Liver (tissue), 3 donors: Measurements from ENCODE around the gene PPP1R1B.

Experiments
- JUND ChIP-seq, 2 donors: IDR thresholded peaks; 2 replicates each; pipeline ENCODE4 v1.6.1; 2016; ENCODE audit warnings: antibody characterized with exemption in 2 of 2
- RXRA ChIP-seq, 2 donors: IDR thresholded peaks; 2 replicates each; pipeline ENCODE4 v1.6.1; 2017 to 2018; ENCODE audit warnings: antibody characterized with exemption in 2 of 2, mild to moderate bottlenecking in 1 of 2
- SP1 ChIP-seq: IDR thresholded peaks from 2 replicates; pipeline ENCODE4 v1.6.1; 2018; ENCODE audit warnings: antibody characterized with exemption, mild to moderate bottlenecking
- TAF1 ChIP-seq: conservative IDR thresholded peaks from 2 replicates; pipeline ENCODE4 v1.6.1; 2016; ENCODE audit warnings: antibody characterized with exemption, mild to moderate bottlenecking
- YY1 ChIP-seq: IDR thresholded peaks from 2 replicates; pipeline ENCODE4 v1.6.1; 2016; ENCODE audit warnings: antibody characterized with exemption, mild to moderate bottlenecking
- TF ChIP-seq, protein P1 (sequence below): fragments of 150-350 bp; IDR thresholded peaks from 2 replicates; pipeline ENCODE4 v1.5.1; 2017; ENCODE audit warnings: improper control_type of control experiment, low read depth, low read length; ENCODE audit not compliant: missing input control
- TF ChIP-seq, protein P2 (sequence below): IDR thresholded peaks from 2 replicates; pipeline ENCODE4 v1.6.1; 2016; ENCODE audit warnings: antibody characterized with exemption
- TF ChIP-seq, protein P3 (sequence below): IDR thresholded peaks from 2 replicates; pipeline ENCODE4 v1.6.1; 2016; ENCODE audit warnings: antibody characterized with exemption
- TF ChIP-seq, protein P4 (sequence below): IDR thresholded peaks from 2 replicates; pipeline ENCODE4 v1.6.1; 2016; ENCODE audit warnings: antibody characterized with exemption, mild to moderate bottlenecking
- TF ChIP-seq, protein P5 (sequence below): IDR thresholded peaks from 2 replicates; pipeline ENCODE4 v1.6.1; 2016; ENCODE audit warnings: antibody characterized with exemption
- donor health status: healthy.
- donor health status: healthy.

- TF ChIP-seq, protein P1, sequence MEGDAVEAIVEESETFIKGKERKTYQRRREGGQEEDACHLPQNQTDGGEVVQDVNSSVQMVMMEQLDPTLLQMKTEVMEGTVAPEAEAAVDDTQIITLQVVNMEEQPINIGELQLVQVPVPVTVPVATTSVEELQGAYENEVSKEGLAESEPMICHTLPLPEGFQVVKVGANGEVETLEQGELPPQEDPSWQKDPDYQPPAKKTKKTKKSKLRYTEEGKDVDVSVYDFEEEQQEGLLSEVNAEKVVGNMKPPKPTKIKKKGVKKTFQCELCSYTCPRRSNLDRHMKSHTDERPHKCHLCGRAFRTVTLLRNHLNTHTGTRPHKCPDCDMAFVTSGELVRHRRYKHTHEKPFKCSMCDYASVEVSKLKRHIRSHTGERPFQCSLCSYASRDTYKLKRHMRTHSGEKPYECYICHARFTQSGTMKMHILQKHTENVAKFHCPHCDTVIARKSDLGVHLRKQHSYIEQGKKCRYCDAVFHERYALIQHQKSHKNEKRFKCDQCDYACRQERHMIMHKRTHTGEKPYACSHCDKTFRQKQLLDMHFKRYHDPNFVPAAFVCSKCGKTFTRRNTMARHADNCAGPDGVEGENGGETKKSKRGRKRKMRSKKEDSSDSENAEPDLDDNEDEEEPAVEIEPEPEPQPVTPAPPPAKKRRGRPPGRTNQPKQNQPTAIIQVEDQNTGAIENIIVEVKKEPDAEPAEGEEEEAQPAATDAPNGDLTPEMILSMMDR, result no peak
- TF ChIP-seq, protein P2, sequence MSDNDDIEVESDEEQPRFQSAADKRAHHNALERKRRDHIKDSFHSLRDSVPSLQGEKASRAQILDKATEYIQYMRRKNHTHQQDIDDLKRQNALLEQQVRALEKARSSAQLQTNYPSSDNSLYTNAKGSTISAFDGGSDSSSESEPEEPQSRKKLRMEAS, result no peak
- TF ChIP-seq, protein P3, sequence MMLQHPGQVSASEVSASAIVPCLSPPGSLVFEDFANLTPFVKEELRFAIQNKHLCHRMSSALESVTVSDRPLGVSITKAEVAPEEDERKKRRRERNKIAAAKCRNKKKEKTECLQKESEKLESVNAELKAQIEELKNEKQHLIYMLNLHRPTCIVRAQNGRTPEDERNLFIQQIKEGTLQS, result no peak
- TF ChIP-seq SP1 (no peak), TAF1 (no peak), JUND (IDR thresholded peaks at IDR 0.05) (no peak), YY1 (no peak), RXRA (IDR thresholded peaks at IDR 0.05) (no peak)
- TF ChIP-seq, protein P4, sequence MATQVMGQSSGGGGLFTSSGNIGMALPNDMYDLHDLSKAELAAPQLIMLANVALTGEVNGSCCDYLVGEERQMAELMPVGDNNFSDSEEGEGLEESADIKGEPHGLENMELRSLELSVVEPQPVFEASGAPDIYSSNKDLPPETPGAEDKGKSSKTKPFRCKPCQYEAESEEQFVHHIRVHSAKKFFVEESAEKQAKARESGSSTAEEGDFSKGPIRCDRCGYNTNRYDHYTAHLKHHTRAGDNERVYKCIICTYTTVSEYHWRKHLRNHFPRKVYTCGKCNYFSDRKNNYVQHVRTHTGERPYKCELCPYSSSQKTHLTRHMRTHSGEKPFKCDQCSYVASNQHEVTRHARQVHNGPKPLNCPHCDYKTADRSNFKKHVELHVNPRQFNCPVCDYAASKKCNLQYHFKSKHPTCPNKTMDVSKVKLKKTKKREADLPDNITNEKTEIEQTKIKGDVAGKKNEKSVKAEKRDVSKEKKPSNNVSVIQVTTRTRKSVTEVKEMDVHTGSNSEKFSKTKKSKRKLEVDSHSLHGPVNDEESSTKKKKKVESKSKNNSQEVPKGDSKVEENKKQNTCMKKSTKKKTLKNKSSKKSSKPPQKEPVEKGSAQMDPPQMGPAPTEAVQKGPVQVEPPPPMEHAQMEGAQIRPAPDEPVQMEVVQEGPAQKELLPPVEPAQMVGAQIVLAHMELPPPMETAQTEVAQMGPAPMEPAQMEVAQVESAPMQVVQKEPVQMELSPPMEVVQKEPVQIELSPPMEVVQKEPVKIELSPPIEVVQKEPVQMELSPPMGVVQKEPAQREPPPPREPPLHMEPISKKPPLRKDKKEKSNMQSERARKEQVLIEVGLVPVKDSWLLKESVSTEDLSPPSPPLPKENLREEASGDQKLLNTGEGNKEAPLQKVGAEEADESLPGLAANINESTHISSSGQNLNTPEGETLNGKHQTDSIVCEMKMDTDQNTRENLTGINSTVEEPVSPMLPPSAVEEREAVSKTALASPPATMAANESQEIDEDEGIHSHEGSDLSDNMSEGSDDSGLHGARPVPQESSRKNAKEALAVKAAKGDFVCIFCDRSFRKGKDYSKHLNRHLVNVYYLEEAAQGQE, result no peak
- TF ChIP-seq, protein P5, sequence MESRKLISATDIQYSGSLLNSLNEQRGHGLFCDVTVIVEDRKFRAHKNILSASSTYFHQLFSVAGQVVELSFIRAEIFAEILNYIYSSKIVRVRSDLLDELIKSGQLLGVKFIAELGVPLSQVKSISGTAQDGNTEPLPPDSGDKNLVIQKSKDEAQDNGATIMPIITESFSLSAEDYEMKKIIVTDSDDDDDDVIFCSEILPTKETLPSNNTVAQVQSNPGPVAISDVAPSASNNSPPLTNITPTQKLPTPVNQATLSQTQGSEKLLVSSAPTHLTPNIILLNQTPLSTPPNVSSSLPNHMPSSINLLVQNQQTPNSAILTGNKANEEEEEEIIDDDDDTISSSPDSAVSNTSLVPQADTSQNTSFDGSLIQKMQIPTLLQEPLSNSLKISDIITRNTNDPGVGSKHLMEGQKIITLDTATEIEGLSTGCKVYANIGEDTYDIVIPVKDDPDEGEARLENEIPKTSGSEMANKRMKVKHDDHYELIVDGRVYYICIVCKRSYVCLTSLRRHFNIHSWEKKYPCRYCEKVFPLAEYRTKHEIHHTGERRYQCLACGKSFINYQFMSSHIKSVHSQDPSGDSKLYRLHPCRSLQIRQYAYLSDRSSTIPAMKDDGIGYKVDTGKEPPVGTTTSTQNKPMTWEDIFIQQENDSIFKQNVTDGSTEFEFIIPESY, result no peak
Observed at GRCh38 chr17:39653316-39653661, 26.5 kb downstream of the PPP1R1B start.
